Measurements from ENCODE around the gene BLVRA. TPM values are rescaled to one million over a fixed set of nuclear protein-coding genes. Genes with fewer than 3 reads are reported as not detected.
"Not testable (repeated sequence)": the region's sequence is repeated elsewhere in the genome, so short reads cannot be mapped to it uniquely, and the experiment has no call there.

Gene BLVRA
- total RNA-seq, 2 experiments from 2014 or later = 0.91 TPM; not detected in 1

GRCh38 chr7:43784030-43784584 lies 25.6 kb downstream of the BLVRA start:
- no TSS peak for BruUV-seq (replicated peaks)

DNA sequence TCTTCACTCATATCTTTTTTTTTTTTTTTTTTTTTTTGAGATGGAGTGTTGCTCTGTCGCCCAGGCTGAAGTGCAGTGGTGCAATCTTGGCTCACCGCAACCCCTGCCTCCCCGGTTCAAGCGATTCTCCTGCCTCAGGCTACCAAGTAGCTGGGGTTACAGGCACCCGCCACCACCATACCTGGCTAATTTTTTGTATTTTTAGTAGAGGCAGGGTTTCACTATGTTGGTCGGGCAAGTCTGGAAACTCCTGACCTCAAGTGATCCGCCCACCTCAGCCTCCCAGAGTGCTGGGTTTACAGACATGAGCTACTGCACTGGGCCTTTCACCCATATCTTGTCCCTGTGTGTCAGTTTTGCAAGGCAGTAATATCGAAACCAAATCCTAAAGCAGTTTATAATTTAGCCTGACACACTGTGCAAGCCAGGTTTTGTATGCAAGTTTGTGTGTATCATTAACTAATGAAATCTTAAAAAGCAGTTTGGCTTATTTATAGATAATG lies 26.2 kb downstream of the BLVRA start:
- H3K4me3 ChIP-seq (ENCODE audit: low read depth, low read length, poor library complexity, severe bottlenecking); H3K4me1 ChIP-seq (ENCODE audit: insufficient read depth, low read length, poor library complexity, severe bottlenecking); H4K20me1 ChIP-seq (ENCODE audit: insufficient read depth, low read length); H3K4me2 ChIP-seq (ENCODE audit: low read length); H3K27ac ChIP-seq (ENCODE audit: low read depth, low read length, poor library complexity, severe bottlenecking); H3K9me3 ChIP-seq (ENCODE audit: low read length); DNase-seq (ENCODE audit: low spot score); H3K9me2 ChIP-seq (ENCODE audit: insufficient read depth, low read length); CTCF ChIA-PET (ENCODE audit: unreplicated experiment); intact Hi-C loops (cut with micrococcal nuclease; ENCODE audit: unreplicated experiment); BruUV-seq (replicated peaks); H3K36me3 ChIP-seq (ENCODE audit: insufficient read depth, low read length); H3K79me2 ChIP-seq (ENCODE audit: insufficient read depth, low read depth, low read length); H2AFZ ChIP-seq (ENCODE audit: low read length): not testable (repeated sequence)
- POLR2A ChIA-PET = interaction anchor here (0.7 kb wide), 3 partner anchors 98 to 1124 kb away, joined by 3 to 5 read pairs (median 4); no protein-coding TSS in a partner anchor

More at GRCh38 chr7:43784030-43784584, 25.6 kb downstream of the BLVRA start:
- H3K4me3 ChIP-seq (ENCODE audit: low read depth, low read length, poor library complexity, severe bottlenecking) = no peak overlapping the region
- no peak overlapping the region for H3K27ac ChIP-seq (ENCODE audit: low read depth, low read length, poor library complexity, severe bottlenecking)
- no peaks in the 10 kb centered on the region for H3K9me3 ChIP-seq (ENCODE audit: low read length)
- H3K4me1 ChIP-seq (ENCODE audit: insufficient read depth, low read length, poor library complexity, severe bottlenecking) = no peaks in the 10 kb centered on the region
- no peaks in the 10 kb centered on the region for H3K36me3 ChIP-seq (ENCODE audit: insufficient read depth, low read length)
- TF ChIP-seq, protein P1, sequence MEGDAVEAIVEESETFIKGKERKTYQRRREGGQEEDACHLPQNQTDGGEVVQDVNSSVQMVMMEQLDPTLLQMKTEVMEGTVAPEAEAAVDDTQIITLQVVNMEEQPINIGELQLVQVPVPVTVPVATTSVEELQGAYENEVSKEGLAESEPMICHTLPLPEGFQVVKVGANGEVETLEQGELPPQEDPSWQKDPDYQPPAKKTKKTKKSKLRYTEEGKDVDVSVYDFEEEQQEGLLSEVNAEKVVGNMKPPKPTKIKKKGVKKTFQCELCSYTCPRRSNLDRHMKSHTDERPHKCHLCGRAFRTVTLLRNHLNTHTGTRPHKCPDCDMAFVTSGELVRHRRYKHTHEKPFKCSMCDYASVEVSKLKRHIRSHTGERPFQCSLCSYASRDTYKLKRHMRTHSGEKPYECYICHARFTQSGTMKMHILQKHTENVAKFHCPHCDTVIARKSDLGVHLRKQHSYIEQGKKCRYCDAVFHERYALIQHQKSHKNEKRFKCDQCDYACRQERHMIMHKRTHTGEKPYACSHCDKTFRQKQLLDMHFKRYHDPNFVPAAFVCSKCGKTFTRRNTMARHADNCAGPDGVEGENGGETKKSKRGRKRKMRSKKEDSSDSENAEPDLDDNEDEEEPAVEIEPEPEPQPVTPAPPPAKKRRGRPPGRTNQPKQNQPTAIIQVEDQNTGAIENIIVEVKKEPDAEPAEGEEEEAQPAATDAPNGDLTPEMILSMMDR (conservative IDR thresholded peaks at IDR 0.05; ENCODE audit: low read length) = no peak
- no peak for TF ChIP-seq EZH2phosphoT487 (IDR thresholded peaks at IDR 0.05; ENCODE audit: borderline replicate concordance, low read depth, low read length)
- no peaks in the 10 kb centered on the region for H4K20me1 ChIP-seq (ENCODE audit: insufficient read depth, low read length)
- no peak overlapping the region for H3K4me2 ChIP-seq (ENCODE audit: low read length)
- POLR2A ChIA-PET = interaction anchor here (0.7 kb wide), 2 partner anchors 144 to 1124 kb away, joined by 4 to 5 read pairs; no protein-coding TSS in a partner anchor
- intact Hi-C loops (cut with micrococcal nuclease; ENCODE audit: unreplicated experiment) = no loop called here
- no peak for DNase-seq (ENCODE audit: low spot score)
- H3K9me2 ChIP-seq (ENCODE audit: insufficient read depth, low read length) = no peaks in the 10 kb centered on the region
- H3K79me2 ChIP-seq (ENCODE audit: insufficient read depth, low read depth, low read length) = no peaks in the 10 kb centered on the region
- CTCF ChIA-PET (ENCODE audit: unreplicated experiment) = no interaction called here
- H2AFZ ChIP-seq (ENCODE audit: low read length) = no peak overlapping the region

GRCh38 chr7:43785420-43785819 lies 26.9 kb downstream of the BLVRA start:
- Histone ChIP-seq H3K4me2 (ENCODE audit: low read length) (no peak overlapping the region), H3K9me3 (ENCODE audit: low read length) (no peaks in the 10 kb centered on the region), H2AFZ (ENCODE audit: low read length) (no peak overlapping the region), H3K79me2 (ENCODE audit: insufficient read depth, low read depth, low read length) (no peaks in the 10 kb centered on the region), H3K4me1 (ENCODE audit: insufficient read depth, low read length, poor library complexity, severe bottlenecking) (no peaks in the 10 kb centered on the region), H3K4me3 (ENCODE audit: low read depth, low read length, poor library complexity, severe bottlenecking) (no peak overlapping the region), H3K36me3 (ENCODE audit: insufficient read depth, low read length) (no peaks in the 10 kb centered on the region), H4K20me1 (ENCODE audit: insufficient read depth, low read length) (no peaks in the 10 kb centered on the region), H3K27ac (ENCODE audit: low read depth, low read length, poor library complexity, severe bottlenecking) (no peak overlapping the region), H3K9me2 (ENCODE audit: insufficient read depth, low read length) (no peaks in the 10 kb centered on the region)
- POLR2A ChIA-PET = interaction anchor here (0.7 kb wide), 1 partner anchor 97 kb away, joined by 3 read pairs; no protein-coding TSS in a partner anchor
- BruUV-seq (replicated peaks) = no TSS peak
- no peak for TF ChIP-seq EZH2phosphoT487 (IDR thresholded peaks at IDR 0.05; ENCODE audit: borderline replicate concordance, low read depth, low read length)
- TF ChIP-seq, protein P1 (conservative IDR thresholded peaks at IDR 0.05; ENCODE audit: low read length) = no peak
- CTCF ChIA-PET (ENCODE audit: unreplicated experiment) = no interaction called here
- DNase-seq (ENCODE audit: low spot score) = no peak
- intact Hi-C loops (cut with micrococcal nuclease; ENCODE audit: unreplicated experiment) = no loop called here

All from OCI-LY7 (cell line).